NCI-H187 (cell line): ENCODE results near the gene GFY.
"Not testable (repeated sequence)": the region's sequence is repeated elsewhere in the genome, so short reads cannot be mapped to it uniquely, and the experiment has no call there.

ENCODE experiments used
- DNase-seq, 2 experiments: peaks; one replicate each; lab custom pipeline; 2025; lab: John Stamatoyannopoulos, UW

The GFY gene

GRCh38 chr19:49444100-49444700 lies 19.0 kb downstream of the GFY start:
- not testable (repeated sequence) for DNase-seq

- DNase-seq = no peak
Observed at GRCh38 chr19:49445997-49446396, 20.8 kb downstream of the GFY start.

GRCh38 chr19:49447485-49448431 lies 22.6 kb downstream of the GFY start:
- no peak for DNase-seq

- no peak for DNase-seq
Observed at GRCh38 chr19:49448432-49448786, 23.2 kb downstream of the GFY start.

- no peak for DNase-seq
Observed at GRCh38 chr19:49450405-49450804, 25.2 kb downstream of the GFY start.

- peak; percentile 97 to 99 for DNase-seq
Observed at GRCh38 chr19:49451430-49452181, 26.4 kb downstream of the GFY start, which contains the start of gene PIH1D1. Gene PIH1D1 (minus strand): TSS chr19:49451814. CDS start chr19:49451574, 240 bp downstream.

GRCh38 chr19:49453013-49453756 lies 28.0 kb downstream of the GFY start, which contains the start of gene ALDH16A1:
Gene ALDH16A1 (plus strand): TSS chr19:49453225. CDS start chr19:49453332, 107 bp downstream.
- peak; percentile 98 to 99 for DNase-seq

GRCh38 chr19:49453757-49454240 lies 28.6 kb downstream of the GFY start:
- DNase-seq = no peak

- DNase-seq = no peak
Observed at GRCh38 chr19:49455773-49456172, 30.6 kb downstream of the GFY start.

GRCh38 chr19:49456326-49456725 lies 31.1 kb downstream of the GFY start:
- no peak for DNase-seq

GRCh38 chr19:49458567-49458903 lies 33.3 kb downstream of the GFY start:
- DNase-seq = no peak

GRCh38 chr19:49459388-49459787 lies 34.2 kb downstream of the GFY start:
- no peak for DNase-seq

- not testable (repeated sequence) for DNase-seq
Observed at GRCh38 chr19:49461130-49461529, 35.9 kb downstream of the GFY start.

GRCh38 chr19:49461656-49462055 lies 36.5 kb downstream of the GFY start:
- DNase-seq = no peak

GRCh38 chr19:49462492-49462891 lies 37.3 kb downstream of the GFY start:
- no peak for DNase-seq

GRCh38 chr19:49463960-49464740 lies 39.0 kb downstream of the GFY start:
- DNase-seq = no peak

GRCh38 chr19:49465371-49465770 lies 40.2 kb downstream of the GFY start:
- no peak for DNase-seq

GRCh38 chr19:49468199-49468598 lies 43.0 kb downstream of the GFY start:
- no peak for DNase-seq

GRCh38 chr19:49468746-49469447 lies 43.7 kb downstream of the GFY start:
- peak; percentile 89 to 97 for DNase-seq
